Keratinocyte (primary cell): ENCODE data around the gene MME.

Source experiments
- CTCF ChIP-seq, 3 experiments: IDR thresholded peaks in 1 of 3; conservative IDR thresholded peaks in 1 of 3; optimal IDR thresholded peaks in 1 of 3; 2 replicates in 2 of 3; 3 replicates in 1 of 3; pipeline versions ENCODE3 to v1.5.1; 2011; ENCODE audit warnings: low read length in 3 of 3, mild to moderate bottlenecking in 3 of 3, moderate library complexity in 2 of 3, control low read depth in 1 of 3, inconsistent platforms in 1 of 3; ENCODE audit not compliant: insufficient read depth in 2 of 3; ENCODE audit errors: extremely low read depth in 1 of 3
- EZH2 ChIP-seq: IDR thresholded peaks from one replicate; pipeline ENCODE4 v1.6.1; 2012; ENCODE audit warnings: inconsistent platforms, mild to moderate bottlenecking, low read length, moderate library complexity

- no peak for TF ChIP-seq CTCF (optimal IDR thresholded peaks at IDR 0.05 in 1 of 3, IDR thresholded peaks at IDR 0.05 in 1 of 3, conservative IDR thresholded peaks at IDR 0.05 in 1 of 3; ENCODE audit: extremely low read depth in 1 of 3, insufficient read depth in 2 of 3, low read length in 3 of 3)
- TF ChIP-seq EZH2: no peak
Observed at GRCh38 chr3:155037508-155038202, 42.5 kb upstream of the MME start.
